Measurements from ENCODE around the gene SERF1B. TPM values are rescaled to one million over a fixed set of nuclear protein-coding genes. Genes with fewer than 3 reads are reported as not detected.

SERF1B gene
- 35.4 and 48.1 TPM in 2 replicates for total RNA-seq

DNA sequence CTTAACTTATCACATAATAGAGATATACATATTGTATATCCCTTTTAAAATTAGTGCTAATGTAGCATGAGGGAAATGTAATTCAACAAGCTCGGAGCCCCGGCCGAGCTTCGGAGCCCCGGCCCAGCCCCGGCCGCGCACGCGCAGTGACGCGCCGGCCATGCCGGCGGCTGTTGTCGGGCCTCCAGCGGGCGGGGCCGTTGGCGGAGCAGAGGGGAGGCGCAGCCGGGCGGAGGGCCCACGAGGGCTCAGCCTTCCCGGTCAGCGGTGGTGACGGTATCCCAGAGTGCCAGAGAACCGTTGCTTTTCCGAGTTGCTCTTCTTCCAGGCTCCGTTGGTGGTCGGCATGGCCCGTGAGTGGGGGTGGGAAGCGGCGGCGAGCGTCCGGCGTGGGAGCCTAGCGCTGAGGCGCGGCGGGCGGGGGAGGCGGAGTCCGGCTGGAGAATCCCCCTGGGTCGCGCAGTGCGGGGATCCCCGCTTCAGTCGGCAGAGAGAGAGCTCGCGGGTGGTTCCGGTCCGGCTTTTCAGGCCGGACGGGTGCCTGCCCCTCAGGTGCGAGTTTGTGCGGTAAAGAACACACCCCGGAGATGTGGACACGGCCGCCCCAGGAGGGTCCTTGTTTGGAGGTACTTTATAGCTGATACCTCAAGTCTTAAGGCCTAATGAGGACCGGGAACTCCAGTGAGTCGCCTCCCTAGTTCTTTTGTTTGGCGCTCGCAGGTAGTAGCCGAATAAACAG lies at the start of gene SERF1B:
SERF1B (plus strand) TSS at position 146 of the 739 bp plus-strand sequence; CDS start at position 347, 201 bp downstream.

Other genes with a start within 250 kb of the SERF1B start
- gene SMN2, start 24.4 kb downstream of the SERF1B start, total RNA-seq = 19.9 and 22.3 TPM in 2 replicates

Measured in dermis lymphatic vessel endothelial cell (primary cell).